Measurements from ENCODE around the gene BANK1.

DNA sequence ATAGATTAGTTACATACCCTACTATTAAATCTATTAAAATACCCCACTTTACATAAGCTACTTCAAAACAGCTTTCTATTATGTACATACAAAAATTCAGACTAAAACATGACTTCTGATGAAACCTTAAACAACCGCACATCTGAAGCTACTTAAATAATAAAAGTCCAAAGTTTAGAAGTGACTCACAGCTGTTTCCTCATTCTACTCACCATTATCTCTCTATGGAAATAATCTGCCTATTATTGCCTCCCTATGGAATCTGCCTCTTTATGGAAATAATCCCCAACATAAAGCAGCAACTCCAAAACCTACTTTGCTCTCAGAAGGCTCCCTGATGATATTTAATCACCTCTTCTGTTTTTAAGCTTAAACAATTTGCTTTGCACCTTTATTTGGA is 15.7 kb upstream of the BANK1 start:
- TF ChIP-seq, protein P1, sequence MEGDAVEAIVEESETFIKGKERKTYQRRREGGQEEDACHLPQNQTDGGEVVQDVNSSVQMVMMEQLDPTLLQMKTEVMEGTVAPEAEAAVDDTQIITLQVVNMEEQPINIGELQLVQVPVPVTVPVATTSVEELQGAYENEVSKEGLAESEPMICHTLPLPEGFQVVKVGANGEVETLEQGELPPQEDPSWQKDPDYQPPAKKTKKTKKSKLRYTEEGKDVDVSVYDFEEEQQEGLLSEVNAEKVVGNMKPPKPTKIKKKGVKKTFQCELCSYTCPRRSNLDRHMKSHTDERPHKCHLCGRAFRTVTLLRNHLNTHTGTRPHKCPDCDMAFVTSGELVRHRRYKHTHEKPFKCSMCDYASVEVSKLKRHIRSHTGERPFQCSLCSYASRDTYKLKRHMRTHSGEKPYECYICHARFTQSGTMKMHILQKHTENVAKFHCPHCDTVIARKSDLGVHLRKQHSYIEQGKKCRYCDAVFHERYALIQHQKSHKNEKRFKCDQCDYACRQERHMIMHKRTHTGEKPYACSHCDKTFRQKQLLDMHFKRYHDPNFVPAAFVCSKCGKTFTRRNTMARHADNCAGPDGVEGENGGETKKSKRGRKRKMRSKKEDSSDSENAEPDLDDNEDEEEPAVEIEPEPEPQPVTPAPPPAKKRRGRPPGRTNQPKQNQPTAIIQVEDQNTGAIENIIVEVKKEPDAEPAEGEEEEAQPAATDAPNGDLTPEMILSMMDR (conservative IDR thresholded peaks at IDR 0.05), result no peak
- no peak for TF ChIP-seq EZH2 (IDR thresholded peaks at IDR 0.05; ENCODE audit: low read depth)

Data from PC-9 (cell line).